ENCODE measurements around the gene SNRPD2. TPM values are rescaled to one million over a fixed set of nuclear protein-coding genes. Genes with fewer than 3 reads are reported as not detected.
"Not testable (repeated sequence)": the region's sequence is repeated elsewhere in the genome, so short reads cannot be mapped to it uniquely, and the experiment has no call there.

Gene SNRPD2
- total RNA-seq, 2 donors from 2014 or later, result 25.1 to 66.4 TPM

DNA sequence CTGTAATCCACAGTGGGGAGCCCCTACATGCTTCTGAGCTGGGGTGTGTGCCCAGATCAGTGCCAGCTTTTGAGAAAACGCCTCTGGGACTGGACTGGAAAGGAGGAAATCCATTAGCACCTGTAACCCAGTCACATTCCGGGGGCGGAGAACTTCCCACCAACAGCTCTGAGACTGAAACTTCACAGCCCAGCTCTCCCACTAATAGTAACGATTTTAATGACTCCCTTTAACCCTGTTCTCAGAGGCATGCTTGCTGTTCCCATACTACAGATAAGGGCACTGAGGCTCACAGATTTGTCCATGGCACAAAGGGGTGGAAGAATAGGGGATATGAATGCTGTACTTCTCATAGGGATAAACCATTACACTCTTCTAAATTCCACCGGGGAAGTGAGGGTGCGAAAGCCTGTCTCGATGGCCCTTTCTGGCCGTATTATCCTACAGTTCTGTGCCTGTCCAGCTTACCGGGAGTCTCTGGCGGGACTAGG is 38.1 kb upstream of the SNRPD2 start:
- H3K4me1 ChIP-seq, result peaks cover 32% of the 10 kb centered on the region
- no peaks in the 10 kb centered on the region for H3K36me3 ChIP-seq (replicated peaks in 1 of 2; ENCODE audit: insufficient read depth in 1 of 2, low read depth in 2 of 2)
- no peaks in the 10 kb centered on the region for H3K9me3 ChIP-seq
- 7 to 11% methylated on average over 10 of the region's 10 CpGs for WGBS, 2 donors
- intact Hi-C loops (cut with DNase I), result no loop called here
- peak in 1 of 4 donors; percentile 30 for DNase-seq
- no peak for ATAC-seq
- peak overlapping the region; percentile 50 to 67 for H3K4me3 ChIP-seq
- TF ChIP-seq, protein P1, sequence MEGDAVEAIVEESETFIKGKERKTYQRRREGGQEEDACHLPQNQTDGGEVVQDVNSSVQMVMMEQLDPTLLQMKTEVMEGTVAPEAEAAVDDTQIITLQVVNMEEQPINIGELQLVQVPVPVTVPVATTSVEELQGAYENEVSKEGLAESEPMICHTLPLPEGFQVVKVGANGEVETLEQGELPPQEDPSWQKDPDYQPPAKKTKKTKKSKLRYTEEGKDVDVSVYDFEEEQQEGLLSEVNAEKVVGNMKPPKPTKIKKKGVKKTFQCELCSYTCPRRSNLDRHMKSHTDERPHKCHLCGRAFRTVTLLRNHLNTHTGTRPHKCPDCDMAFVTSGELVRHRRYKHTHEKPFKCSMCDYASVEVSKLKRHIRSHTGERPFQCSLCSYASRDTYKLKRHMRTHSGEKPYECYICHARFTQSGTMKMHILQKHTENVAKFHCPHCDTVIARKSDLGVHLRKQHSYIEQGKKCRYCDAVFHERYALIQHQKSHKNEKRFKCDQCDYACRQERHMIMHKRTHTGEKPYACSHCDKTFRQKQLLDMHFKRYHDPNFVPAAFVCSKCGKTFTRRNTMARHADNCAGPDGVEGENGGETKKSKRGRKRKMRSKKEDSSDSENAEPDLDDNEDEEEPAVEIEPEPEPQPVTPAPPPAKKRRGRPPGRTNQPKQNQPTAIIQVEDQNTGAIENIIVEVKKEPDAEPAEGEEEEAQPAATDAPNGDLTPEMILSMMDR (IDR thresholded peaks at IDR 0.05), result no peak
- no peak for TF ChIP-seq POLR2A (IDR thresholded peaks at IDR 0.05)
- H3K27ac ChIP-seq, result peak overlapping the region in 3 of 4 donors; percentile 62 to 82 (median 65)
- no peaks in the 10 kb centered on the region for H3K27me3 ChIP-seq

DNA sequence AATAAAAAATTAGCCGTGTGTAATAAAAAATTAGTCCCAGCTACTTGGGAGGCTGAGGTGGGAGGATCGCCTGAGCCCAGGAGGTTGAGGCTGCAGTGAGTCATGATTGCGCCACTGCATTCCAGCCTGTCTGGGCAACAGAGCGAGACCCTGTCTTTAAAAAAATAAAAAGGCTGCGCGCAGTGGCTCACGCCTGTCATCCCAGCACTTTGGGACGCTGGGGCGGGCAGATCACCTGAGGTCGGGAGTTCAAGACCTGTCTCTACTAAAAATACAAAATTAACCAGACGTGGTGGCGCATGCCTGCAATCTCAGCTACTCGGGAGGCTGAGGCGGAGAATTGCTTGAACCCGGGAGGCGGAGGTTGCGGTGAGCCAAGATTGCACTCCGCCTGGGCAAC is 36.9 kb upstream of the SNRPD2 start:
- H3K4me3 ChIP-seq; H3K27ac ChIP-seq; ATAC-seq; intact Hi-C loops (cut with DNase I); H3K36me3 ChIP-seq (replicated peaks in 1 of 2; ENCODE audit: insufficient read depth in 1 of 2, low read depth in 2 of 2); DNase-seq; H3K27me3 ChIP-seq; H3K9me3 ChIP-seq: not testable (repeated sequence)
- WGBS, 2 donors, result 92 to 95% methylated on average over 17 to 18 of the region's 18 CpGs
- H3K4me1 ChIP-seq, result peaks cover 32% of the 10 kb centered on the region

DNA sequence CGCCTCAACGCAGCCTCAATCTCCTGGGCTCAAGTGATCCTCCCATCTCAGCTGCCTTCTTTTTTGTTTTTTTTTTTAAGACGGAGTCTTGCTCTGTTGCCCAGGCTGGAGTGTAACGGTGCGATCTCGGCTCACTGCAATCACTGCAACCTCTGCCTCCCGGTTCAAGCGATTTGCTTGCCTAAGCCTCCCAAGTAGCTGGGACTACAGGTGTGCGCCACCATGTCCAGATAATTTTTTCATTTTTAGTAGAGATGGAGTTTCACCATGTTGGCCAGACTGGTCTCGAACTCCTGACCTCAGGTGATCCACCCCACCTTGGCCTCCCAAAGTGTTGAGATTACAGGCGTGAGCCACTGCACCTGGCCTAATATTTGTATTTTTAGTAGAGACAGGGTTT is 28.3 kb upstream of the SNRPD2 start:
- H3K9me3 ChIP-seq; H3K36me3 ChIP-seq (replicated peaks in 1 of 2; ENCODE audit: insufficient read depth in 1 of 2, low read depth in 2 of 2); intact Hi-C loops (cut with DNase I); H3K4me3 ChIP-seq; H3K27me3 ChIP-seq; DNase-seq; ATAC-seq: not testable (repeated sequence)
- WGBS, 2 donors, result 85 to 88% methylated on average over 11 of the region's 11 CpGs
- H3K27ac ChIP-seq, result peak overlapping the region; percentile 42 to 79 (median 70)
- H3K4me1 ChIP-seq, result peaks cover 31% of the 10 kb centered on the region

DNA sequence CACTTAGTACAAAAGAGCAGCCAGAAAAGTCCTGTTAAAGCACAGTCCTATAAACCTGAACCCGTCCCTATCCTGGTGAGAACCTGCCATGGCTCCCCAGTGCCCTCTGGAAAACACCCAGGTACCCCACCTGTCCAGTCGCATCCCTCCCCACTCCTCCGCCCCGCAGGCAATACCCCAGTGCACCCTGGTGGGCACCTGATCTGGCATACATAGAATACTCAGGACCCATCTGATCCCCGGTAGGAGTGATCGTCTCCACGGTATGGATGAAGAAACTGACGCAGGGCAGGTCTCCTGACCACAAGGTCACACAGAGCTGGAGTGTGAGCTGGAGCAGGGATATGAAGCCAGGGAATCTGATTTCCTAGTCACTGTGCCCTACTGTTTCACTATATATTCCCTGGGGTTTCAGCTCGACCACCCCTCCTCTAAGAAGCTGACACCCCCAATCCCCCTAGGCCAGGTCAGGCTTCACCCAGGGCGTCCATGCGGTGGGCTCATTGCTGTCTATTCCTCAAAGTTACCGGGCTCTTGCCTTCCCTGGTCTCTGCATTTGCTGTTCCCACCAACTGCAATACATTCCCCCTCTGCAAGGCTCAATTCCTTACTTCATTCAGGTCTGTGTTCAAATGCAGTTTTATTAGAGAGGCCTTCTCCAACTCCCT is 26.4 kb upstream of the SNRPD2 start:
- Histone ChIP-seq H3K9me3 (no peaks in the 10 kb centered on the region), H3K4me1 (peaks cover 31% of the 10 kb centered on the region), H3K27ac (peak overlapping the region; percentile 90 to 92 (median 92)), H3K4me3 (no peak overlapping the region), H3K36me3 (replicated peaks in 1 of 2; ENCODE audit: insufficient read depth in 1 of 2, low read depth in 2 of 2) (no peaks in the 10 kb centered on the region), H3K27me3 (no peaks in the 10 kb centered on the region)
- ATAC-seq (no peak), DNase-seq (peak in 3 of 4 donors; percentile 33 to 43 (median 36))
- 37 to 47% methylated on average over 8 to 12 of the region's 12 CpGs for WGBS, 2 donors
- intact Hi-C loops (cut with DNase I), result no loop called here
- no peak for TF ChIP-seq POLR2A (IDR thresholded peaks at IDR 0.05)
- TF ChIP-seq, protein P1 (IDR thresholded peaks at IDR 0.05), result no peak

DNA sequence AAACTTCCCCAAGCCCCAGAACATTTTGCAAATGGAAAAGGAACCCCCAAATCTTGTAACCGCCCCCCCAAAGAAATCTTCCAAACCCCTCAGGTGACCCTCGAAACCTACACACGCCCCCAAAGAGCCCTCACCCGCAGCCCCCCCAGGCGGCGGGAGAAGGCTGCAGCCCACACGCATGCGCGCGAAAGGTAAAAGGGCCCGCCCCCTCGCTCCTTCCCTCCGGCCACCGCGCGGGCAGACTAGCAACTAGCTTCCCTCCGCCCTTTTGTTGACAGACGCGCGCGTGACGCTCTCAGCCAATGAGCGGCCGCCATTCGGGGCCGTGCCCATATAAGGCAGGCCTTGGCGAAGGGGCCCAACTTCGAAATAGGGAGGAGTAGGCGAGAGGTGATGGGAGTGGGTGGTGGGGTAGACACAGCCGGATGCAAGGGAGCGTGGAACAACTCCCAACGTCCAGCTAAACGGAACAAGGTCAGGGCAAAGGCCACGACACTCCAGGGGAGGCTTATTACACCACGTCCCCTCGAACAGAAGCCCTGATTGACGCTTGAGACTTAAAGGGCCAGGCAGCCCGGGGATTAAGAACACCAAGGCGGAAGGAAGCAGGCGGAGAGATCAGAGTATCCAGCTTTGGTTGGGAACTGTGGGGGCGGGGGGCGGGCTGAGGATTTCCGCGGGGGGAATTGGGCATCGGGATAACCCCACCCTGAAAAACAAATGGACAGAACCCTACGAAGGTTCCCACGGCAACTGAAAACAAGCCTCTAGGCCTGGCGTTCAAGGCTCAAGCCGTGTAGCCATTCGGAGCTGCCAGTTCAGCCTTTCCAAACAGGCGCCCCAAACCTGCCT is 25.6 kb upstream of the SNRPD2 start:
- Histone ChIP-seq H3K27ac (peak overlapping the region; percentile 90 to 92 (median 92)), H3K4me1 (peaks cover 31% of the 10 kb centered on the region), H3K27me3 (no peaks in the 10 kb centered on the region), H3K9me3 (no peaks in the 10 kb centered on the region), H3K4me3 (peak overlapping the region; percentile 7 to 30), H3K36me3 (replicated peaks in 1 of 2; ENCODE audit: insufficient read depth in 1 of 2, low read depth in 2 of 2) (peaks cover 0 to under 1% of the 10 kb centered on the region in 2 donors)
- 0 to 1% methylated on average over 19 to 51 of the region's 51 CpGs for WGBS, 2 donors
- intact Hi-C loops (cut with DNase I), result no loop called here
- DNase-seq (peak; percentile 98 to 99 (median 99)), ATAC-seq (peak; percentile 96)
- peak; percentile 13 to 60 (median 41) for TF ChIP-seq POLR2A (IDR thresholded peaks at IDR 0.05)
- TF ChIP-seq, protein P1 (IDR thresholded peaks at IDR 0.05), result peak in 4 of 7 experiments; percentile 27 to 43 (median 34)
